Measurements from ENCODE around the gene UNCX.

- no peak for TF ChIP-seq CTCF (IDR thresholded peaks at IDR 0.05)
- no peak for TF ChIP-seq POLR2AphosphoS5 (IDR thresholded peaks at IDR 0.05)
- no peak for TF ChIP-seq POLR2A (IDR thresholded peaks at IDR 0.05; ENCODE audit: low read depth)
Measured at GRCh38 chr7:1210321-1210978, 22.2 kb upstream of the UNCX start.
